ENCODE measurements around the gene CD247. TPM values are rescaled to one million over a fixed set of nuclear protein-coding genes. Genes with fewer than 3 reads are reported as not detected.

CD247 gene
- total and polyA plus RNA-seq, 10 of the 15 experiments (the other 5 are each of a cell fraction or from before 2014, with no cell fraction given), result 0.10 to 0.77 (median 0.30) TPM

DNA sequence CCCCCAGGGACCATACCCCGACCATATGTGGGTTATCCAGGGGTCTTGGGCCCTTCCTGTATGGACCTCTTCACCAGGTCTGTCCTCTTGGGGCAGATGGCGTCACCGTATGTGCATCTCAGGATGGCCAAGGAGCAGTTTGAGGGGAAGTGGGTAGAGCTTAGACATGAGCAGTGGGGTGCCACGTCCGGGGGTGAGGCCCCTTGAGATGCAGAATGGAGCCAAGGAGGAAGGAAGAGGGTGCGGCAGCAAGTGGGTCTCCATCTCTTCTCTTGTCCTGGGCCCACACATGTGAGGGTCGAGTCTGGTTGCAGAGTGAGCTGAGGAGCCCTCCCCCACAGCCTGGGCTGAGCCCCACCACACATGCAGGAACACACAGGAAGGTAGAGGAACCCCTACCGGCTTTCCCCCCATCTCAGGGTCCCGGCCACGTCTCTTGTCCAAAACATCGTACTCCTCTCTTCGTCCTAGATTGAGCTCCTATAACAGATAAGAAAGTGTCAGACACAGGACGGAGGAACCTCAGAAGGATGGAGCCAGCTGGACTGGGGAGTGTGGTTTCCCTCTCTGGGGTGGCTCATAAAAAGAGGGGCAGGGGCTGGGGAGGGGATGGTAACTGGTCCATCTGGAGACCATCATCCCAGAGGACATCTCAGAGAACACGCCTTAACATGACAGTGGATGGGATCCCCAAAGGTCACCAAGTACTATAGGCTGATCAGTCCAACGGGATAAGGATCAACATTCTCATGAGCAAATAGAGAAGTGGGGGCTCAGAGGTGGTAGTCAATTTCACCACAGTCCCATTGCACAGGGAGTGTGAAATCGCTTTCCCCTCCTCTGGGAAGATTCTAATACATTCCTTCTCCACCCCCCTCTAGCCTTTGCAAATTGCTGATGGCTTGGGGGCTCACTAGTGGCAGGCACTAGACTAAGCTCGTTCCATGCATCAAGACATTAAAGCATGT lies 79.9 kb downstream of the CD247 start (continued):
- TF ChIP-seq, protein P1, sequence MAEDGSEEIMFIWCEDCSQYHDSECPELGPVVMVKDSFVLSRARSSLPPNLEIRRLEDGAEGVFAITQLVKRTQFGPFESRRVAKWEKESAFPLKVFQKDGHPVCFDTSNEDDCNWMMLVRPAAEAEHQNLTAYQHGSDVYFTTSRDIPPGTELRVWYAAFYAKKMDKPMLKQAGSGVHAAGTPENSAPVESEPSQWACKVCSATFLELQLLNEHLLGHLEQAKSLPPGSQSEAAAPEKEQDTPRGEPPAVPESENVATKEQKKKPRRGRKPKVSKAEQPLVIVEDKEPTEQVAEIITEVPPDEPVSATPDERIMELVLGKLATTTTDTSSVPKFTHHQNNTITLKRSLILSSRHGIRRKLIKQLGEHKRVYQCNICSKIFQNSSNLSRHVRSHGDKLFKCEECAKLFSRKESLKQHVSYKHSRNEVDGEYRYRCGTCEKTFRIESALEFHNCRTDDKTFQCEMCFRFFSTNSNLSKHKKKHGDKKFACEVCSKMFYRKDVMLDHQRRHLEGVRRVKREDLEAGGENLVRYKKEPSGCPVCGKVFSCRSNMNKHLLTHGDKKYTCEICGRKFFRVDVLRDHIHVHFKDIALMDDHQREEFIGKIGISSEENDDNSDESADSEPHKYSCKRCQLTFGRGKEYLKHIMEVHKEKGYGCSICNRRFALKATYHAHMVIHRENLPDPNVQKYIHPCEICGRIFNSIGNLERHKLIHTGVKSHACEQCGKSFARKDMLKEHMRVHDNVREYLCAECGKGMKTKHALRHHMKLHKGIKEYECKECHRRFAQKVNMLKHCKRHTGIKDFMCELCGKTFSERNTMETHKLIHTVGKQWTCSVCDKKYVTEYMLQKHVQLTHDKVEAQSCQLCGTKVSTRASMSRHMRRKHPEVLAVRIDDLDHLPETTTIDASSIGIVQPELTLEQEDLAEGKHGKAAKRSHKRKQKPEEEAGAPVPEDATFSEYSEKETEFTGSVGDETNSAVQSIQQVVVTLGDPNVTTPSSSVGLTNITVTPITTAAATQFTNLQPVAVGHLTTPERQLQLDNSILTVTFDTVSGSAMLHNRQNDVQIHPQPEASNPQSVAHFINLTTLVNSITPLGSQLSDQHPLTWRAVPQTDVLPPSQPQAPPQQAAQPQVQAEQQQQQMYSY (CRISPR knock-in tag; IDR thresholded peaks at IDR 0.05), result no peak
- TF ChIP-seq CHD4 (IDR thresholded peaks at IDR 0.05), result no peak
- TF ChIP-seq, protein P2, sequence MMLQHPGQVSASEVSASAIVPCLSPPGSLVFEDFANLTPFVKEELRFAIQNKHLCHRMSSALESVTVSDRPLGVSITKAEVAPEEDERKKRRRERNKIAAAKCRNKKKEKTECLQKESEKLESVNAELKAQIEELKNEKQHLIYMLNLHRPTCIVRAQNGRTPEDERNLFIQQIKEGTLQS (IDR thresholded peaks at IDR 0.05; ENCODE audit: borderline replicate concordance, extremely low read depth, low read depth, low read length), result no peak
- TF ChIP-seq CHD2 (IDR thresholded peaks at IDR 0.05; ENCODE audit: borderline replicate concordance, low read depth, low read length), result no peak

DNA sequence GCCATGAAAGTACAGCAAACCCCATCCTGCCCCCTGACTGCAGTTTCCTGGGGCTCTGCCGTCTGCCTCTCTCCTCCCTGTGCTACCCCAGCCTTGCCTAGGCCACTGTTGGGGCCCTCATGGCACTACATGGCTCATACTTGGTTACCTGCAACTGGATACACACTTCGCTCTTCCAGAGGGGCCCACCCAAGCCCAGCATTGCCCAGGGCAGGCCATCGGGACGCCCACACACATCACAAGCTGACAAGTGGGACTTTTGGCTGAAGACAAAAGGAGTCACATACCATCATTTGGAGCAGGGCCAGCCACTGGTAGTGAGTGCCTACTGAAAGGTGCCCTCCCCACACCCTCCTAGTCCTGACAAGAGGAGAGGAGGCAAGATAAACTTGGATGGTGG lies 82.8 kb downstream of the CD247 start:
- Histone ChIP-seq H3K9ac (ENCODE audit: control insufficient read depth, insufficient read depth, low read length) (no peak overlapping the region), H3K36me3 (ENCODE audit: control insufficient read depth in 2 of 2, insufficient read depth in 2 of 2, low read length in 1 of 2) (no peaks in the 10 kb centered on the region), H3K4me3 (no peak overlapping the region), H3K27me3 (replicated peaks in 1 of 2; ENCODE audit: control insufficient read depth in 2 of 2, insufficient read depth in 2 of 2, low read length in 1 of 2) (peaks cover 0 to 3% of the 10 kb centered on the region in 2 experiments; a peak in 1 of 4 replicates), H4K20me1 (ENCODE audit: control insufficient read depth, insufficient read depth) (no peaks in the 10 kb centered on the region), H2AFZ (ENCODE audit: control insufficient read depth, low read depth, low read length) (no peak overlapping the region), H3K27ac (ENCODE audit: control insufficient read depth, insufficient read depth) (no peak overlapping the region), H3K4me1 (ENCODE audit: control insufficient read depth, insufficient read depth, low read length) (peaks cover 26% of the 10 kb centered on the region), H3K9me3 (replicated peaks; ENCODE audit: control insufficient read depth, insufficient read depth, low read length) (no peaks in the 10 kb centered on the region; the same call in 2 of the 3 replicates), H3K4me2 (ENCODE audit: control insufficient read depth, insufficient read depth) (no peak overlapping the region), H3K79me2 (ENCODE audit: control insufficient read depth, insufficient read depth, low read length) (no peaks in the 10 kb centered on the region)
- intact Hi-C loops (cut with micrococcal nuclease; ENCODE audit: unreplicated experiment) (no loop called here), in situ Hi-C loops (cut with MboI) (no loop called here)
- FAIRE-seq (no peak), ATAC-seq (no peak), DNase-seq (ENCODE audit: low read depth, low spot score) (no peak)
- 67% methylated on average over 4 of the region's 4 CpGs for WGBS (ENCODE audit: insufficient coverage, insufficient replicate concordance, low lambda C conversion rate, missing lambda C conversion rate)
- BruUV-seq (replicated peaks), result no TSS peak
- ChIA-PET SMC1A (ENCODE audit: uncharacterized antibody, unreplicated experiment) (no interaction called here), CTCF (no interaction called here), POLR2A (no interaction called here), RAD21 (ENCODE audit: unreplicated experiment) (no interaction called here)
- TF ChIP-seq WRNIP1 (IDR thresholded peaks at IDR 0.05; ENCODE audit: borderline replicate concordance, low read depth, low read length), result no peak
- TF ChIP-seq, protein P3, sequence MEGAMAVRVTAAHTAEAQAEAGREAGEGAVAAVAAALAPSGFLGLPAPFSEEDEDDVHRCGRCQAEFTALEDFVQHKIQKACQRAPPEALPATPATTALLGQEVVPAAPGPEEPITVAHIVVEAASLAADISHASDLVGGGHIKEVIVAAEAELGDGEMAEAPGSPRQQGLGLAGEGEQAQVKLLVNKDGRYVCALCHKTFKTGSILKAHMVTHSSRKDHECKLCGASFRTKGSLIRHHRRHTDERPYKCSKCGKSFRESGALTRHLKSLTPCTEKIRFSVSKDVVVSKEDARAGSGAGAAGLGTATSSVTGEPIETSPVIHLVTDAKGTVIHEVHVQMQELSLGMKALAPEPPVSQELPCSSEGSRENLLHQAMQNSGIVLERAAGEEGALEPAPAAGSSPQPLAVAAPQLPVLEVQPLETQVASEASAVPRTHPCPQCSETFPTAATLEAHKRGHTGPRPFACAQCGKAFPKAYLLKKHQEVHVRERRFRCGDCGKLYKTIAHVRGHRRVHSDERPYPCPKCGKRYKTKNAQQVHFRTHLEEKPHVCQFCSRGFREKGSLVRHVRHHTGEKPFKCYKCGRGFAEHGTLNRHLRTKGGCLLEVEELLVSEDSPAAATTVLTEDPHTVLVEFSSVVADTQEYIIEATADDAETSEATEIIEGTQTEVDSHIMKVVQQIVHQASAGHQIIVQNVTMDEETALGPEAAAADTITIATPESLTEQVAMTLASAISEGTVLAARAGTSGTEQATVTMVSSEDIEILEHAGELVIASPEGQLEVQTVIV (IDR thresholded peaks at IDR 0.05; ENCODE audit: borderline replicate concordance, partially characterized antibody), result no peak
- TF ChIP-seq HDGF (IDR thresholded peaks at IDR 0.05), result no peak
- TF ChIP-seq ZNF274 (IDR thresholded peaks at IDR 0.05; ENCODE audit: insufficient read depth, insufficient read length), result no peak
